Posterior vena cava (tissue), 2 donors: ENCODE measurements around the gene OBP2A. TPM values are rescaled to one million over a fixed set of nuclear protein-coding genes. Genes with fewer than 3 reads are reported as not detected.
"Not testable (repeated sequence)": the region's sequence is repeated elsewhere in the genome, so short reads cannot be mapped to it uniquely, and the experiment has no call there.

Source experiments
- DNase-seq: peaks from one replicate; pipeline ENCODE4 v3.0.0-alpha.2; 2020; ENCODE audit warnings: low spot score
- intact Hi-C, 2 donors: fragments of 100-400 bp; cut with DNase I; formaldehyde crosslinking; loops; one replicate each; pipeline versions ENCODE4 v1.14.1 to v1.14.2; 2022 to 2023
- total RNA-seq, 2 donors: library from RNA; stranded (reverse); fragmentation: NEBNext Ultra II Directional; extraction: Animal tissue kit (Norgen Biotek cat#: 25700); gene quantifications; one replicate each; pipeline ENCODE4 v1.2.1, GENCODE V29; 2021
- donor health status: DM: yes; HTN: yes; CAD: no.
- donor health status: DM: yes; HTN: yes; CAD: no.

Gene OBP2A
- total RNA-seq, 2 donors from 2014 or later = not detected

DNA sequence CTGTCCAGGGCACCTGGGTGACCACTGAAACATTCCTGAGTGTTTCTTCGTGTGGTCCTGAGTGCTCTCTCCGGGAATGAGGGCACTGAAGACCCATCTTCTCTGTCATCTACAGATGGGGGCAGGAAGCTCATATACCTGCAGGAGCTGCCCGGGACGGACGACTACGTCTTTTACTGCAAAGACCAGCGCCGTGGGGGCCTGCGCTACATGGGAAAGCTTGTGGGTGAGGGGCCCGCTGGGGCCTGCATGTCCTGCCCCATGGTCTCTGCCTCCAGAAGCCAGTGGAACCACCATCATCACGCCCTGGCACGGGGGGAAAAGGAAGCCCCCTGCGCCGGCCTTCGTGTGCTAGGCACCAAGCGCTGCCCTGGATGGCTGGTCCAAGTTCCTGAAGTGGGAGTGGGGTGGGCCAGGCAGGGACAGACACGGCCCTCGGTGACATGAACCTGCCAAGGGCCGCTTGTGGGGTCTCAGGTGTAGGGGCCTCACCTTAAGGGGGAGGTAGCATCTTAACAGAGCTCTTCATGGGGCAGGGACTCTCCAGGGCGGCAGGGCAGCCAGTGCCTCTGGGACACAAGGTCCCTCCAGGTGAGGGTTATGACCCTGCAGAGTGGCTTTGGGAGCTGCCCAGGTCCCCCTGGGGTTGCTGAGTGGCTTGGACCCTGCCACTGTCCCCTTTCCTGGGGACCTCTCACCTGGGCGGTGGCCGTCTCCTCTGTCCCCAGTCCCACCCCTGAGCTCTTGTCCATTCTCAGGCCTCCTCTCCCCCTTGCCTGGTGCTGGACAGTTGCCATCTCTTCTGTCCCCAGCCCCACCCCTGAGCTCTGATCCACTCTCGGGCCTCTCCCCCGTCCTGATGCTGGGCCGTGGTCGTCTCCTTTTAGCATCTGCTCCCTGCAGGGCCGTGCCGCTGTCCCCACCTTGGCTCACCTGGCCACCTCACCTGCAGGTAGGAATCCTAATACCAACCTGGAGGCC, 2.1 kb downstream of the OBP2A start:
- DNase-seq = peak; percentile 74

DNA sequence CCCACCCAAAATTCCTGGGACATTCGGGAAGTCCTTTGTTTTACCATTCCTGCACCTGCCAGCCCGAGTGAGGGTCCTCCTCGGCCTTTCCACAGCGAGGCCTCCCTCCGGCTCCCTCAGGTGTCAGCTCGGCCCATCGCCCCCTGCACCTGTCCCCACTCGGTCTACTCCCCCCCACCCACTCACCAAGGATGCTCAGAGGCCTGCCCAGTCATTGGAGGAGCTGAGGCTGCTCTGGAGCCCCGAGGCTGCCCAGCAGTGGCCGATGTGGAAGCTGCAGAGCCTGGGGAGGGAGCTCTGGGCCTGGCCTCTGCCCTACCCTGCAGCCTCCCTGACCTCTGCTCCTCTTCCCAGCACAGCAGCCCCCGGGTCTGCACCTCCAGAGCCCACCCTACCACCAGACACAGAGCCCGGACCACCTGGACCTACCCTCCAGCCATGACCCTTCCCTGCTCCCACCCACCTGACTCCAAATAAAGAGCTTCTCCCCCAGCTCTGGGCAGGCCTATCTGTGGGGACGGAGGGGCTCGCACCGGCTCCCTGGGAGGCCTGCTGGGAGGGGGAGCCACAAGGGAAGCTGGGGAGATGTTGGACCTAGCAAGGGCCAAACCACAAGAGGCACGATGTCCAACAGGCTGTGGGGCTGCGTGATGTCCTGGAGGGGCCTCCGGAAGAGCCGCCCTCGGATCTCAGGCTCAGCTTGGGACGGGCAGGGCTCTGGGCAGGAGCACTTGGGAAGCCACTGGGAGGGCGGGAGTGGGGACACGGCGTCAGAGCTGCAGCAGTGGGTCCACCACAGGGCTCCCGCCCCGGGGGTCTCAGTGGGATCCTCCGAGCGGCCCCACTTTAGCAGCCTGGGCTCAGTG, 3.8 kb downstream of the OBP2A start:
- peak; percentile 60 for DNase-seq
- intact Hi-C loops = not testable (repeated sequence)

More for the DNA sequence above, 2.1 kb downstream of the OBP2A start:
- intact Hi-C loops = no loop called here

DNA sequence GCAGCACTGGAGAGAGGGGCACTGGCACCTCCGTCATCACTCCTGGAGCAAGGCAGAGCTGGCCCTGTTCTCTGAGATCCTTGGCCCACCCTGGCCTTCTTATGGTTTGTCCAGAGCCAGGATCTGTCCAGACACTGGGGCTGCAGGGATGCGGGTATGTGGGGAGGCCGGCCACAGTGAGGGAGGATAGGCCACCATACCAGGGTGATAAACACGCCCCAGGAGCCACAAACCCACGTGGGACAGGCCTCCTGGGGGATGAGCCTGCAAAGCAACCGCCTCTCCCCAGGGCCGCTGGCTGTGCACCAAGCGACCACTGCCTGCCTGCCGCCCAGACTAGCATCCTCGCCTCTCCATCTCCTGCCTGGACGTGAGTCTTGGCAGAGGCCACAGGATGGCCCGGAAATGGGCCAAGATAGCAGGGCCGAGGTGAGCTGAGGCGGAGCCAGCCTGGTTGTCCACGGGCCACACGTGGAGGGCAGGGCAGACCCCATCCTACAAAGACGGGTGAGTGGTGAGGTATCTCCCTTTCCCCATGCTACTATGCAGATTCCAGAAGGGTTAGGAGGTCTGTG, 4.5 kb downstream of the OBP2A start:
- intact Hi-C loops = no loop called here
- DNase-seq = peak; percentile 62

DNA sequence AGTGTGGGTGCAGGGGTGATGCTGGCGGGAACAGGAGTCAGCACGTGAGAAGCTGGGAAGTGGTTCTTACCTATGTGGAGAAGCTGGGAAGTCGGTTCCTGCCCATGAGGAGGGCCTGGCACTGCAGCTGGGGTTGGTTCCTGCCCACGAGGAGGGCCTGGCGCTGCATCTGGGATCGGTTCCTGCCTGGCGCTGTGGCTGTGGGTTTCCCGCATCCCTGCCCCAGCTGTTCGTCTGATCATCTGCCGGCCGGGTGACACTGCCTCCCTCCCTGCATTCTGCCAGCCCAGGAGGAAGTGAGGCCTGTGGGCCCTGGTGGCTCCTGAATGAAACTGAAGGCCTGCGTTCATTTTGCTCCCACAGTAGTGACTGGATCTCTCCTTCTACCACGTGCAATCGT, 5.1 kb downstream of the OBP2A start:
- DNase-seq = peak; percentile 61
- intact Hi-C loops = no loop called here

DNA sequence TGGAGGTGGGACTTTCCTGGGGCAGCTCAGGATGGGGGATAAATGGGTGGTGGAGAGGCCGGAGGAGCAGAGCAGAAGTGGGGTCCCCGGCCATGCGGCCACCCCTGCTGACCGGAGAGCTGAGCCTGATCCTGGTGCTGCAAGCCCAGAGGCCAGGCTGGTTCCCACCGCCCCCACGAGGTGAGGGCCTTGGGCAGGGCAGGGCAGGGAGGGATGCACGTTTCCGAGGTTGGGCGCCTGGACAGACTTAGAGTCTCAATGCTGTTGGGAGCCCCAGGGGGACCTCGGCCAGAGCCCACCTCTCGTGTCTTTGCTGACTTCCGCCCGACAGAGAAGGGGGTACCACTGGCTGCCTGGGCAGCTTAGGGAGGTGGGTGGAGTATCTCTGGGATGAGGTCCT, 5.5 kb downstream of the OBP2A start:
- peak; percentile 73 for DNase-seq
- intact Hi-C loops = no loop called here

DNA sequence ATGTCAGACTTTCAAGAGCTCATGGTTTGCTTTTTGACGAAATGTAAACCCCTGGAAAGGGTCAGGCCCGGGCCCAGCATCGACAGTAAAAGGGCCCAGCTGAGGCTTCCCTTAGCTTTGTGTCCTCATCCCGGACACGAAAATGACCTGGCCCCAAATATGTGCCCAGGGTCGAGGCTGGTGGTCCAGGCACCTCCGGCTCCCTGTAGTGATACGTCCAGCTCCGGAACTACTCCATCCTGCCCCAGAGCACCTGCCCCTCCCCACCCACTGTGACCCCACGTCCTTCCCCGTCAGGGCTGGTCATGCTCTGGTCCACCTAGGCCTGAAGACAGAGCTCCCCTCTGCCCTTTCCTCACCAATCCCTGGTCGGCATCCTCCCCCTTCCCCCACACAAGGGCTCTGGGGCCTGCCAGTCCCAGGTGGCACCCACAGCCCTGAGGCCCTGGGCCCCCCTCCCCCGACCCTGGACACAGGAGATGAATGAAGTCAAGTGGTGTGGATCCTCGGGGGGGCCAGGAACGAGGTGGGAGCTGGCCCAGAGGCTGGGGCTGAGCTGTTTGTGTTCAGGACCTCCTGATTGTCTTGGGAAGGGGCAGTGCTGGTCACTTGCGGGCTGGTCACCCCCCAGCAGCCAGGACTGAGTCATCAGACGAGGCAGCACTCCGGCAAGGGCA, 6.2 kb downstream of the OBP2A start:
- intact Hi-C loops = no loop called here
- peak; percentile 68 for DNase-seq

DNA sequence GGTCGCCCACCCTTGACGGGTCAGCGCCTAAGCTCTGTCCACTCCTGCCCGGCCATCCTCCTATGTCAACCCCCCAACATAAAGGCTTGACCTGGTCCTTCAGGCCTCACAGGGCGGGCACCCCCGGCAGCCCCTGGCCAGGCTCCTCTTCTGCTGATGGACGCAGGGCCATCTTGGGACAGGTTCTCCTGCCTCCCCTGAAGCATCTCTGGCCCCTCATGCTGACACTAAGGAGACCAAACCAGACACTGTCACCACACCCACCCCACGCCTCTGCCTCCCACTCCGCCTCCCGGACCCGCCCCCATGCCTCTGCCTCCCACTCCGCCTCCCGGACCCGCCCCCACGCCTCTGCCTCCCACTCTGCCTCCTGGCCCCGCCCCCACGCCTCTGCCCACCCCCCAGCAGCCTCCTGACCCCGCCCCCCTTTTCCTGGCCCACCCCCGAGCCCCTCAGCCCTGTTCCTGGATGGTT, 6.8 kb downstream of the OBP2A start:
- peak; percentile 78 for DNase-seq
- intact Hi-C loops = no loop called here

DNA sequence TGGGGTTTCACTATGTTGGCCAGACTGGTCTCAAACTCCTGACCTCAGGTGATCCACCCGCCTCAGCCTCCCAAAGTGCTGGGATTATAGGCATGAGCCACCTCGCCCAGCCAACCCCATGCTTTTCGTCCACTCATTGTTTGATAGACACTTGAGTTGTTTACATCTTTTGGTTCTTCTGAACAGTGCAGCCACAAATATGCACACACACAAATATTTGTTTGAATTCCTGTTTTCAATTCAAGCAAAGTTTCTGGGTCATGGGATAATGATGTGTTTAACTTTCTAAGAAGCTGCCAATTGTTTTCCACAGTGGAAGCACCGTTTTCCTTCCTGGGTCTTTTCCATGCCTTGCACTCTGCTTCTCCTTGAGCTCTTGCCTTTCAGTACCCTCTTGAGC, 8.8 kb downstream of the OBP2A start:
- intact Hi-C loops = no loop called here
- peak; percentile 37 for DNase-seq

DNA sequence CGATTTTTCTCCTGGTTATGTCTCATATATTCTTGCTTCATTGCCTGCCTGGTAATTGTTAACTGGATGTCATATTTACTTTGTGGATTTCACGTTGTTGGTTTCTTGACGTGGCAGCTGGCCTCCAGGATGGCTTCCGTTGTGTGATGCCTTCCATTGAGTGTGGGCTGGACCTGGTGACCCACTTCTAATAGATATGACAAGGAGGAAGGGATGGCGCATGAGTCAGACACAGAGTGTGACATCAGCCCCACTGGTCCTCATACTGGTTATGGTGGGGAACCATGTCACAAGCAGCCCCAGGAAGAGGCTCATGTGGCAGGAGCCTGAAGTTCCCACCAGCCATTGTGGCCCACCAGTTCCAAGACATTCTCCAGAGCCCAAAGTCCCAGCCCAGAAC, 9.3 kb downstream of the OBP2A start:
- intact Hi-C loops = no loop called here
- peak; percentile 20 for DNase-seq

DNA sequence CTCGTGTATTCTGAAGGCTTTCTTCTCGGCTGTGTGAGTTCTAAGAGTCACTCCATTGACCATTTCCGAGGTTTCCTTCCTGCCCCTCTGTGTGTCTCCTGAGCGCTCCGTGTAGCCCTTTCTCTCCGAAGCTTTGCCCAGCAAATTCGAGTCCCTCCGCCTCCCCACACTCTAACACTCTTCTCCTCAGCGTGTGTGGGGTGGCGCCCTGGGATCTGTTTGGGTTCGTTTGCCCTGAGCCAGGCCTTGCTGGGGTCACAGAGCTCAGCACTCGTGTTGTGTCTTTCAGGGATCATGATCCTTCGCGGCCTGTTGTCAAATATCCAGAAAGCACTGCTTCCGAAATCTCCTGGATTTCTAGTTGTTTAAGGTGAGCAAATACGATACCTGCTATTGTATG, 10.0 kb downstream of the OBP2A start:
- no peak for DNase-seq
- intact Hi-C loops = no loop called here

DNA sequence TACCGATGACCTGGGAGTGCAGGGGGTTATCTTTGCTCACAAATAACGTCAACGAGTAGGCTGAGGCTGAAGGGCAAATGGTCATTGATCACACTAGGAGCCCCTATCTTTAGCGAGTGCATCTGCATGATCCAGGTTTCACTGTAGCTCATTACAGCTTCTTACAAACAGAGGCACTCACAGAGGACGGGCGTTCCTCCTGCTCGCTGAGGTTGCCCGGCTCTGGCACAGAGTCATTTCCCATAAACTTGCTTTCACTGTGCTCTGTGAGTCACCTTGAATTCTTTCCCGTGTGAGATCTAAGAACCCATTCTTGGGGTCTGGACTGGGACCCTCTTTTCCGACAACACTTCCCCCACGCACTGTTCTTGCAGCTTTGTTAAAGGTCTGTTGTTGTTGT, 13.7 kb downstream of the OBP2A start:
- intact Hi-C loops = no loop called here
- peak; percentile 26 for DNase-seq

DNA sequence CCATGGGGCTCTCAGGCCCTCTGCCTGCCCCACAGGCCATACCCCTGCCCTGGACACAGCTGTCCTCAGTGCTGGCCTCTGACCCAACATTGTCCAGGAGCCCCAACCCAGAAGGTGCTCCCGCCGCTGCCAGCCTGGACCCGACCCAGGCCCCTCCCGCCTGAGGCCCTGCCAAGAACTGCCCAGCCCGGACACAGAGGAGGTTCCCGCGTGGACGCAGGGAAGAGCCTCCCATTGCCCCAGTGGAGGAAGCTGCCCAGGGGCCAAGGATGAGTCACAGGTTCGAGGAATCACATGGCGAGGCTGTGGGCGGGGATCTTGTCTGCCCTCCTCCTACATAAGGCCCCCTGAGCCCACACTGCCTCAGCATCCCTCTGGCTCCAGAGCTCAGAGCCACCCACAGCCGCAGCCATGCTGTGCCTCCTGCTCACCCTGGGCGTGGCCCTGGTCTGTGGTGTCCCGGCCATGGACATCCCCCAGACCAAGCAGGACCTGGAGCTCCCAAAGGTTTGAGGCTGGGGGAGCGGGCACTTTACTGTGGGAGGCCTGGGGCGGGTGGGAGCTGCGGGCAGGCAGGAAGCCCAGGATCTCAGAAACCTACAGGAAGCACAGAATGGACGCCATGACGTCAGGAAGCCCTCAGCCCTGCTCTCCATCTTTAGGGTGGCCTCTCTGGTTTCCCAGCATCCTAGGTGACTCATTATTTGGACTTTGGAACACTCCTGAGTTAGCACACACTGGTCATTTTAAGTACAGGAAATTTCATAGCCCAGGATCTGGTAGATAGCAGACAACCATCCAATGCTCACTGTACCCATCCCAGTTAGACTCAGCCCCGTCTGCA, 15.7 kb downstream of the OBP2A start, which contains the start of gene PAEP:
Gene PAEP (plus strand): TSS at position 366 of the 844 bp plus-strand sequence.
- peak; percentile 71 for DNase-seq
- intact Hi-C loops = no loop called here

DNA sequence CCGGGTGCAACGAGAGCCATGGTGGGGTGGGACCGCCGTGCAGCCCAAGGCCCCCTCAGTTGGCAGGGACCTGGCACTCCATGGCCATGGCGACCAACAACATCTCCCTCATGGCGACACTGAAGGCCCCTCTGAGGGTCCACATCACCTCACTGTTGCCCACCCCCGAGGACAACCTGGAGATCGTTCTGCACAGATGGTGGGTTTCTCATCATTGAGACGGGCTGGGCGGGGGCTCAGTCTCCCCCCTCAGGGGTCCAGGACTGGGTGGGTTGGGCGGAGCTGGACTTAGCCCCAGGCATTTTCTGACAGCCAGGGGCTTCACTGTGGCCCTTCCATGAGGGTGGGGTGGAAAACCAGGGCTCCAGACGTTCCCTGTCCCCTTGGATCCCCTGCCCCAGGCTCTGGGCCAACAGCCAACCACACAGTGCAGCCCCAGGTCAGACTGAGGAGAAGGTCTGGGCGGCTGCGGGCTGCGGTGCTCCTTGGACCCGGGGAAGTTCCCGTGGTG, 16.4 kb downstream of the OBP2A start:
- no peak for DNase-seq

DNA sequence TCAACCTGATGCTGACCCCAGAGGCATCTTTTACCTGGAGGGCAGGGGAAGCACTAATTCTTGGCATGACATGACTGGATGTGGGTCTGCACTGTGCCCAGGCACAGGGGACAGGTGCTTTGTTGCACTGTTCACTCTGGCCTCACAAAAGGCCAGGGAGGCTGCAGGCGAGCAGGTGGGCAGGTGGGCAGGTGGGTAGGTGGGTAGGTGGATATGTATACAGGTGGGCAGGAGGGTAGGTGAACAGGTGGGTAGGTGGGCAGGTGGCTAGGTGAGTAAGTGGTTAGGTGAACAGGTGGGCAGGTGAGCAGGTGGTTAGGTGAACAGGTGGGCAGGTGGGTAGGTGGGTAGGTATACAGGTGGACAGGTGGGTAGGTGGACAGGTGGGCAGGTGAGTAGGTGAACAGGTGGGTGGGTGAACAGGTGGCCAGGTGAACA, 17.1 kb downstream of the OBP2A start:
- intact Hi-C loops = loop anchor here in 1 of 2 donors (1.0 kb wide), 1 partner anchor 27 kb away; no protein-coding TSS in a partner anchor
- DNase-seq = no peak

More for the DNA sequence above, 16.4 kb downstream of the OBP2A start:
- intact Hi-C loops = no loop called here

DNA sequence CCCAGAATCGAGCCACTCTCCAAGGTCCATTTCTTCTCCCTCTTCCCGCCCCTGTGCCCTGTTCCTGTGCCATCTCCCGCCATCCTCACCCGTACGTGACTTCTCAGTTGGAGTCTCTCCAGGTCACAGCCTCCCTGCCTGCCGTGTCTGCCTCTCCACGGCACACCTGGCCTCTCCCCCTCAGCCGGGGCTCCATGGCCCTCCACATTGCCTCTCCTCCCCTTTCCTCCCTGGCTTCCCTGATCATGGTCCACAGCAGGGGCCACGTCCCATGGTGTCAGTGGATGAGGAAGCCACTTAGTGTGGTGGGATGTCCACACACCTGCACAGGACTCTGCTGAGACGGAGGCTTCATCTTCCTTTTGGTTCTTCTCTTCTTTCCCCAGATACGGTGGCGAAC, 17.9 kb downstream of the OBP2A start:
- intact Hi-C loops = loop anchor here in 1 of 2 donors (1.0 kb wide), 1 partner anchor 26 kb away; no protein-coding TSS in a partner anchor
- no peak for DNase-seq

DNA sequence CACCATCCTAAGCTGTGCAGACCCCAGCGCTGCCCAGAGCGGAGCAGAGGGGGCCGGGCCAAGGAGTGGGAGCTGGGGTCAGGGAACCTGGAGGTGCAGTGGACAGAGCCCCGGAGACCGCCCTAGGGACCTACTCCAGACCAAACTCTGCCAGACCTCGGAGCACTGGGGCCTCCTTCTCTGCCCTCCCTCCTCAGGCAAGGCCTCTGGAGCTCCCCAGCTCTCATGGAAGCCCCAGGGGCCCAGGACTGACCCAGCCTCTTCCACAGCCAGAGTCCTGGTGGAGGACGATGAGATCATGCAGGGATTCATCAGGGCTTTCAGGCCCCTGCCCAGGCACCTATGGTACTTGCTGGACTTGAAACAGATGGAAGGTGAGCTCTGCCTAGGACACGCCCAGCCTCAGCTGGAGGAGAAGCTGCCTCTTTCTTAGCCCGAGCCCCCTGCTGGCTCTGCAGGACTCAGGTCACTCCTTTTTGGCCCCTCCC, 19.3 kb downstream of the OBP2A start:
- DNase-seq = peak; percentile 68
- intact Hi-C loops = no loop called here

DNA sequence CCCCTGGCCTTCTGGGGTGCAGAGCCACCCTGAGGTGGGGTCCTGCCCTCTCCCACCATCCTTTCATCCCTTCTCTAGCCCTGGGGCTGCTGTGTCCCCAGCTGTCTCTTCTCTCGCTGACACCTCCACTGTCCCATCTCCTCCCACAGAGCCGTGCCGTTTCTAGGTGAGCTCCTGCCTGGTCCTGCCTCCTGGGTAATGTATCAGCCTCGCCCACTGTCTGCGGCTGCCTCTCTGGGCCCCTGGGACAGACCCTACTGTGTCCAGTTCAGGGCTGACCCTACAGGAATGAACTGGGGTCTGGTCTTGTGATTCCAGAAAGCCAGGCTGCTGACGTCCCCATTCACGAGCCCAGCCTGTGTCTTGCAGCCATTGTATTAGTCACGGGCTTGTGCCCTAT, 19.7 kb downstream of the OBP2A start:
- intact Hi-C loops = no loop called here
- DNase-seq = no peak

DNA sequence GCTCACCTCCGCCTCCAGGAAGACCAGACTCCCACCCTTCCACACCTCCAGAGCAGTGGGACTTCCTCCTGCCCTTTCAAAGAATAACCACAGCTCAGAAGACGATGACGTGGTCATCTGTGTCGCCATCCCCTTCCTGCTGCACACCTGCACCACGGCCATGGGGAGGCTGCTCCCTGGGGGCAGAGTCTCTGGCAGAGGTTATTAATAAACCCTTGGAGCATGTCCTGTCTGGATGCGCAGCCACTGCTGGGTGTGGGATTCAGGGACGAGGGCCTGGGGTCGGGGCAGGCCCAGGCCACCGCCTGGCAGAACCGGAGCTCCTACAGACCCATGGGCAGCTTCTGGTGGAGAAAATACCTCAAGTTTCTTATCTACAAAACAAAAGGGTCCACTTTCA, 20.6 kb downstream of the OBP2A start:
- peak; percentile 42 for DNase-seq
- intact Hi-C loops = no loop called here
